ENCODE measurements around the gene USP48.

DNA sequence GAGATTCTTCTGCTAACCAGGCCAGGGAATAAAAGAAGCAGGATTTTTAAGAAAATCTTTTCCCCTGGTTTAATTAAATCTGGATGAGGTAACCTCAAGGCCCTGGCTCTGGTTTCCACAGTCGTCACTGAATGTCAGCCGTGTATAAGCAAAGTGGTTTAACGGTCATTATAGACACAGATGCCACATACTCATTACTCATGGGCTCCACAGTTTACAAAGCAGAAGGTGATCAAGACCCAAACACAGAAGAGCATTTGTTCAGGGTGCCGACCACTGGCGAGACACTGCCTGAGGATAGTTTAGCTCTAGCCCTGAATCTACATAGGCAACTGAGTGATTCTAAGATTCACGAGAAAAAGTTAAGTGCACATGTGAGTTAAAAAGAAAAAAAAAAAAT lies 86.0 kb downstream of the USP48 start:
- TF ChIP-seq, protein P1, sequence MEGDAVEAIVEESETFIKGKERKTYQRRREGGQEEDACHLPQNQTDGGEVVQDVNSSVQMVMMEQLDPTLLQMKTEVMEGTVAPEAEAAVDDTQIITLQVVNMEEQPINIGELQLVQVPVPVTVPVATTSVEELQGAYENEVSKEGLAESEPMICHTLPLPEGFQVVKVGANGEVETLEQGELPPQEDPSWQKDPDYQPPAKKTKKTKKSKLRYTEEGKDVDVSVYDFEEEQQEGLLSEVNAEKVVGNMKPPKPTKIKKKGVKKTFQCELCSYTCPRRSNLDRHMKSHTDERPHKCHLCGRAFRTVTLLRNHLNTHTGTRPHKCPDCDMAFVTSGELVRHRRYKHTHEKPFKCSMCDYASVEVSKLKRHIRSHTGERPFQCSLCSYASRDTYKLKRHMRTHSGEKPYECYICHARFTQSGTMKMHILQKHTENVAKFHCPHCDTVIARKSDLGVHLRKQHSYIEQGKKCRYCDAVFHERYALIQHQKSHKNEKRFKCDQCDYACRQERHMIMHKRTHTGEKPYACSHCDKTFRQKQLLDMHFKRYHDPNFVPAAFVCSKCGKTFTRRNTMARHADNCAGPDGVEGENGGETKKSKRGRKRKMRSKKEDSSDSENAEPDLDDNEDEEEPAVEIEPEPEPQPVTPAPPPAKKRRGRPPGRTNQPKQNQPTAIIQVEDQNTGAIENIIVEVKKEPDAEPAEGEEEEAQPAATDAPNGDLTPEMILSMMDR (IDR thresholded peaks at IDR 0.05), result no peak
- no peak for TF ChIP-seq POLR2A (IDR thresholded peaks at IDR 0.05)

All from vagina (tissue), 2 donors.